Esophagus squamous epithelium (tissue), 5 donors: ENCODE measurements around the gene CYSRT1. TPM values are rescaled to one million over a fixed set of nuclear protein-coding genes. Genes with fewer than 3 reads are reported as not detected.

Experiments
- DNase-seq: peaks from one replicate; lab custom pipeline; 2025; lab: John Stamatoyannopoulos, UW
- H3K27ac ChIP-seq, 4 donors: fragments of 200-600 bp; sonication (generic); one replicate each; pipeline ENCODE4 v1.5.1; 2016 to 2019; ENCODE audit warnings: mild to moderate bottlenecking in 1 of 4
- H3K27me3 ChIP-seq, 4 donors: fragments of 200-600 bp; sonication (generic); 1 replicate in 3 of 4; 2 replicates in 1 of 4; pipeline versions ENCODE4 v1.5.1 to v1.6.0; 2017 to 2021; ENCODE audit warnings: antibody characterized with exemption in 1 of 4
- H3K36me3 ChIP-seq, 3 donors: fragments of 200-600 bp; sonication (generic); one replicate each; pipeline ENCODE4 v1.5.1; 2016 to 2019
- H3K4me1 ChIP-seq, 3 donors: fragments of 200-600 bp; sonication (generic); one replicate each; pipeline ENCODE4 v1.5.1; 2017 to 2019
- H3K4me3 ChIP-seq, 4 donors: fragments of 200-600 bp; sonication (generic); 1 replicate in 3 of 4; 2 replicates in 1 of 4; pipeline ENCODE4 v1.5.1; 2016 to 2019; ENCODE audit warnings: mild to moderate bottlenecking in 2 of 4, moderate library complexity in 1 of 4
- H3K9me3 ChIP-seq, 3 donors: fragments of 200-600 bp; sonication (generic); one replicate each; pipeline ENCODE4 v1.5.1; 2016 to 2019
- POLR2A ChIP-seq, 4 donors: fragments of 450-650 bp; IDR thresholded peaks; one replicate each; pipeline ENCODE4 v1.6.1; 2017; ENCODE audit warnings: antibody characterized with exemption in 4 of 4, mild to moderate bottlenecking in 4 of 4, moderate library complexity in 3 of 4
- WGBS, 2 donors: methylation state at CpG; one replicate each; pipeline ENCODE4 v1.1.5; 2018; 5-methylcytosine and 5-hydroxymethylcytosine counted together
- intact Hi-C: fragments of 100-400 bp; cut with DNase I; formaldehyde crosslinking; loops from one replicate; pipeline ENCODE4 v1.15.0; 2022
- total RNA-seq, 4 donors: library from RNA; depleted of rRNA; stranded (reverse); fragments of >200 nt; gene quantifications; one replicate each; pipeline ENCODE4 v1.1.0, GENCODE V29; 2016
- TF ChIP-seq, protein P1 (sequence below), 6 experiments: fragments of 450-650 bp in 4 of 6; fragments of 200-600 bp in 2 of 6; sonication (generic) in 2 of 6; IDR thresholded peaks; one replicate each; pipeline ENCODE4 v1.5.1; 2016 to 2019; ENCODE audit warnings: antibody characterized with exemption in 6 of 6, mild to moderate bottlenecking in 4 of 6, moderate library complexity in 4 of 6
- donor health status: DM: yes; HTN: yes; CAD: no.

CYSRT1 gene
- total RNA-seq, 4 donors from 2014 or later: 114 to 301 (median 152) TPM

DNA sequence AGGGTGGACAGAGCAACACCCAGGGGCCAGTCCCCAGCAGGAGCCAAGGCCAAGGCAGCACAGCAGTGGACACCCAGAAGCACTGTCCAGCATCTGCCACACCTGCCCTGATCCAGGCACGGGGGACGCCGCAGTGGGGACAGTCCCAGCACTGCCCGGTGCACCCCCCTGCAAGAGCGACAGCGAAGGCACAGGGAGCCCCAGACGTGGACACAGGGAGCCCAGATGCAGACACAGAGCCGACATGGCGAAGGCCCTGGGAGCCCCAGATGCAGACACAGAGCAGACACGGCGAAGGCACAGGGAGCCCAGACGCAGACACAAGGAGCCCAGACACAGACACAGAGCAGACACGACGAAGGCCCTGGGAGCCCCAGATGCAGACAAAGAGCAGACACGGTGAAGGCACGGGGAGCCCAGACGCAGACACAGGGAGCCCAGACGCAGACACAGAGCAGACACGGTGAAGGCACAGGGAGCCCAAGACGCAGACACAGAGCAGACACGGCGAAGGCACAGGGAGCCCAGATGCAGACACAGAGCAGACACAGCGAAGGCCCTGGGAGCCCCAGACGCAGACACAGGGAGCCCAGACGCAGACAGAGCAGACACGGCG is 40.9 kb upstream of the CYSRT1 start:
- intact Hi-C loops: loop anchor here (10.0 kb wide), 1 partner anchor 51 kb away; the partner anchor contains the start of gene SLC34A3
- no peaks in the 10 kb centered on the region for H3K27me3 ChIP-seq
- WGBS, 2 donors: 91 to 93% methylated on average over 18 to 25 of the region's 27 CpGs
- peaks cover 22 to 38% (median 23%) of the 10 kb centered on the region in 3 donors for H3K4me1 ChIP-seq
- H3K4me3 ChIP-seq: no peak overlapping the region
- peaks cover 53 to 85% (median 54%) of the 10 kb centered on the region in 3 donors for H3K36me3 ChIP-seq
- DNase-seq: no peak
- TF ChIP-seq POLR2A (IDR thresholded peaks at IDR 0.05): no peak
- TF ChIP-seq, protein P1, sequence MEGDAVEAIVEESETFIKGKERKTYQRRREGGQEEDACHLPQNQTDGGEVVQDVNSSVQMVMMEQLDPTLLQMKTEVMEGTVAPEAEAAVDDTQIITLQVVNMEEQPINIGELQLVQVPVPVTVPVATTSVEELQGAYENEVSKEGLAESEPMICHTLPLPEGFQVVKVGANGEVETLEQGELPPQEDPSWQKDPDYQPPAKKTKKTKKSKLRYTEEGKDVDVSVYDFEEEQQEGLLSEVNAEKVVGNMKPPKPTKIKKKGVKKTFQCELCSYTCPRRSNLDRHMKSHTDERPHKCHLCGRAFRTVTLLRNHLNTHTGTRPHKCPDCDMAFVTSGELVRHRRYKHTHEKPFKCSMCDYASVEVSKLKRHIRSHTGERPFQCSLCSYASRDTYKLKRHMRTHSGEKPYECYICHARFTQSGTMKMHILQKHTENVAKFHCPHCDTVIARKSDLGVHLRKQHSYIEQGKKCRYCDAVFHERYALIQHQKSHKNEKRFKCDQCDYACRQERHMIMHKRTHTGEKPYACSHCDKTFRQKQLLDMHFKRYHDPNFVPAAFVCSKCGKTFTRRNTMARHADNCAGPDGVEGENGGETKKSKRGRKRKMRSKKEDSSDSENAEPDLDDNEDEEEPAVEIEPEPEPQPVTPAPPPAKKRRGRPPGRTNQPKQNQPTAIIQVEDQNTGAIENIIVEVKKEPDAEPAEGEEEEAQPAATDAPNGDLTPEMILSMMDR (IDR thresholded peaks at IDR 0.05): no peak
- H3K9me3 ChIP-seq: no peaks in the 10 kb centered on the region
- no peak overlapping the region for H3K27ac ChIP-seq

DNA sequence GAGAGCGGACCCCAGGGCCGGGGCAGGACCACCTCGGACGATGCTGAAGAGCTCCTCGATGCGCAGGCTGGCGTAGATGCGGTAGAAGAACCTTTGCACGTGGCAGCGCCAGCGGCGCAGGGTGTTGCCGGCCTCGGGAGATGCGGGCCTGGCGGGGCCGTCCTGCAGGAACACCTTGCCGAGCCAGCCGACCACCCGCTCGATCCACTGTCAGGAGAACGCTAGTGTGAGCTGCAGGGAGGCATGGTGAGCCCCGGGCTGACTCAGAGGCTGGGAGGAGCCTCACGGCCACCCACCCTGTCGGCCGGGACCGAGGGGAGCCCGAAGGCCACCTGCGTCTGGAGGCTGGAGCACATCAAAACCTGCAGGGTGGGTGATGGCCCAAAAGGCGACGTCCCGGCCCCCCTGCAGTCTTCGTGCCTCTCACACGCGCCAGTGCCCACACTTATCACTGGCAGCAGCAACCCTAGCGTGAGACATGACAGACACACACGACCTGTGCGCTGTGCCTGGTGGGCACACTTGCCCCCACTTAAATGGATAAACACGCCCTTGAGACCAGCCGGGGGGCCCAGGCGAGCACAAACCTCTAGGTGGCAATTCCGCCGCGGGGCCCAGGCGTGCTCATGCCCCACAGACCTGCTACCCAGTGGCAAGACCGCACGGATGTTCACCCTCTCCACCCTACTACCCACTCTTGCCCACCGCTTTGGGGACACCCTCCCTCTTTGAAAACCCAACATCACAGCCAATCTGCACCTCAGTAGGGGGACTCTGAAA is 39.9 kb upstream of the CYSRT1 start:
- Histone ChIP-seq H3K27ac (no peak overlapping the region), H3K4me3 (no peak overlapping the region), H3K27me3 (no peaks in the 10 kb centered on the region), H3K4me1 (peaks cover 31 to 48% (median 32%) of the 10 kb centered on the region in 3 donors), H3K36me3 (peaks cover 47 to 79% (median 47%) of the 10 kb centered on the region in 3 donors), H3K9me3 (no peaks in the 10 kb centered on the region)
- 90% methylated on average over 23 to 24 of the region's 48 CpGs for WGBS, 2 donors
- TF ChIP-seq POLR2A (IDR thresholded peaks at IDR 0.05): no peak
- TF ChIP-seq, protein P1 (IDR thresholded peaks at IDR 0.05): no peak
- intact Hi-C loops: loop anchor here (10.0 kb wide), 1 partner anchor 50 kb away; the partner anchor contains the start of gene SLC34A3
- DNase-seq: no peak

DNA sequence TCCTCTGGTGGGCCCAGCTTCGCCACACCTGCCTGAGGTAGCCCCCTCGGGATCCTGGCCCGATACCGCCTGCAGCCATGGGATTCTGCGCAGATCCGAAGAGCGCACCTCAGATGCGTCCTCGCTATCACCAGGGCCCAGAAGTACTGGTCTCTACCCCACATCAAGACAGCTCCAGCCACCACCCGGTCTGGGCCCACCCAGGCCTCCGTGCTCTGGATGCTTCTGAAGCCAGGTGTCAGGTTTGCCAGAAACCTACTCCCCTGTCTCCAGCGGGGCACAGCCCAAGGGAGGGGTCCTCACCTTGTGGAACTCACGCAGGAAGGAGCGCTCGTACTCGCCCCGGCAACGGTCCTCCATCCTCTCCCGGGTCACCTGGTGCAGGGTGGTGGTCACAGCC is 39.1 kb upstream of the CYSRT1 start:
- TF ChIP-seq, protein P1 (IDR thresholded peaks at IDR 0.05): no peak
- no peak for TF ChIP-seq POLR2A (IDR thresholded peaks at IDR 0.05)
- 50 to 97% methylated on average over 2 to 10 of the region's 19 CpGs for WGBS, 2 donors
- intact Hi-C loops: loop anchor here (10.0 kb wide), 1 partner anchor 49 kb away; the partner anchor contains the start of gene SLC34A3
- no peak overlapping the region for H3K27ac ChIP-seq
- no peak overlapping the region for H3K4me3 ChIP-seq
- H3K36me3 ChIP-seq: peaks cover 46 to 79% (median 47%) of the 10 kb centered on the region in 3 donors
- no peaks in the 10 kb centered on the region for H3K27me3 ChIP-seq
- no peaks in the 10 kb centered on the region for H3K9me3 ChIP-seq
- DNase-seq: no peak
- peaks cover 40 to 56% (median 41%) of the 10 kb centered on the region in 3 donors for H3K4me1 ChIP-seq

DNA sequence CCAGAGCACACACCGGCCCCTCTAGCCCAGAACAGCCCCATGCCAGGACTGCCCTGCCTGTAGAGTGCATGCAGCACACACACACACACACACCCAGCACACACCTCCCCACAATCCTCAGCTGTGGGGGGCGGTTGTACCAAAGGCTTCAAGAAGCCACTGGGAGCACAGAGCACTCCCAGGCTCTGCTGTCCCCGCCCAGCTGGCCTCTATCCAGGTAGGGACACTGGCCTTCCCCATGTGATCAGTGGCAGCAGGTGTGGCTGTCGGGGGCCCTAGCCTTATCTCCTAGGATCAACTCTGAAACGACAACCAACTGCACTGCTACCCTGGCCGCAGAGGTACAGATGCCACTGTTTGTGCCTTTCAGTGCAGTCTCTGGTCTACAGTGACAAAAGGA is 38.6 kb upstream of the CYSRT1 start:
- intact Hi-C loops: loop anchor here (10.0 kb wide), 1 partner anchor 48 kb away; the partner anchor contains the start of gene SLC34A3

More for the DNA sequence above, 38.6 kb upstream of the CYSRT1 start:
- no peak for TF ChIP-seq POLR2A (IDR thresholded peaks at IDR 0.05)
- TF ChIP-seq, protein P1 (IDR thresholded peaks at IDR 0.05): no peak
- Histone ChIP-seq H3K4me3 (no peak overlapping the region), H3K27me3 (no peaks in the 10 kb centered on the region), H3K9me3 (no peaks in the 10 kb centered on the region), H3K36me3 (peaks cover 46 to 79% (median 48%) of the 10 kb centered on the region in 3 donors), H3K27ac (no peak overlapping the region), H3K4me1 (peaks cover 41 to 61% (median 43%) of the 10 kb centered on the region in 3 donors)
- no peak for DNase-seq
- whole genome bisulfite sequencing, 2 donors: 60 to 81% methylated on average over 3 of the region's 6 CpGs
